ENCODE results near the gene TEAD2. TPM values are rescaled to one million over a fixed set of nuclear protein-coding genes. Genes with fewer than 3 reads are reported as not detected.
"Not testable (repeated sequence)": the region's sequence is repeated elsewhere in the genome, so short reads cannot be mapped to it uniquely, and the experiment has no call there.

The TEAD2 gene
- total and polyA plus RNA-seq, 4 donors: 17.7 to 48.8 (median 42.3) TPM

DNA sequence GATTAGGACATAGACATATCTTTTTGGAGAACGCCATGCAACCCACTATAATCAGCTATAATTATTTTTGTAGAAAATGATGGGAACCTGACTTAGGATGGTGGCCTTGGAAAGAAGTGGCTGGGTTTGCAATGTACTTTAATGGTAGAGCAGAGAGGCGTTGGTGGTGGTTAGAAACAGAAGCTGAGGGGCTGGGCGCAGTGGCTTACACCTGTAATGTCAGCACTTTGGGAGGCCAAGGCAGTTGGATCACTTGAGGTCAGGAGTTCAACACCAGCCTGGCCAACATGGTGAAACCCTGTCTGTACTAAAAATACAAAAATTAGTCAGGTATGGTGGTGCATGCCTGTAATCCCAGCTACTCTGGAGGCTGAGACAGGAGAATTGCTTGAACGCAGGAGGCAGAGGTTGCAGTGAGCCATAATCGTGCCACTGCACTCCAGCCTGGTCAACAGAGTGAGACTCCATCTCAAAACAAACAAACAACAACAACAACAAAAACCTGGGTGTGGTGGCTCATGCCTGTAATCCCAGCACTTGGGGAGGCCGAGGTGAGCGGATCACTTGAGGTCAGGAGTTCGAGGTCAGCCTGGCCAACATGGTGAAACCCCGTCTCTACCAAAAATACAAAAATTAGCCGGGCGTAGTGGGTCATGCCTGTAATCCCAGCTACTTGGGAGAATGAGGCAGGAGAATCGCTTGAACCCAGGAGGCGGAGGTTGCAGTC, 29.4 kb downstream of the TEAD2 start:
- intact Hi-C loops (cut with DNase I); ATAC-seq (ENCODE audit: low FRiP score); H3K4me1 ChIP-seq (ENCODE audit: control insufficient read depth in 1 of 2, insufficient read depth in 2 of 2, low read length in 2 of 2); H3K9me3 ChIP-seq (ENCODE audit: control insufficient read depth, low read length); H3K27me3 ChIP-seq (ENCODE audit: control insufficient read depth in 1 of 2, insufficient read depth in 2 of 2, low read length in 1 of 2); H3K4me3 ChIP-seq (ENCODE audit: low read length in 2 of 2); H3K36me3 ChIP-seq (ENCODE audit: control insufficient read depth in 1 of 2, insufficient read depth in 2 of 2, low read length in 1 of 2); H3K27ac ChIP-seq (ENCODE audit: low read depth in 1 of 2, low read length in 2 of 2): not testable (repeated sequence)
- DNase-seq: peak; percentile 10 to 19
- 91 to 92% methylated on average over 13 of the region's 13 CpGs for WGBS, 2 donors

DNA sequence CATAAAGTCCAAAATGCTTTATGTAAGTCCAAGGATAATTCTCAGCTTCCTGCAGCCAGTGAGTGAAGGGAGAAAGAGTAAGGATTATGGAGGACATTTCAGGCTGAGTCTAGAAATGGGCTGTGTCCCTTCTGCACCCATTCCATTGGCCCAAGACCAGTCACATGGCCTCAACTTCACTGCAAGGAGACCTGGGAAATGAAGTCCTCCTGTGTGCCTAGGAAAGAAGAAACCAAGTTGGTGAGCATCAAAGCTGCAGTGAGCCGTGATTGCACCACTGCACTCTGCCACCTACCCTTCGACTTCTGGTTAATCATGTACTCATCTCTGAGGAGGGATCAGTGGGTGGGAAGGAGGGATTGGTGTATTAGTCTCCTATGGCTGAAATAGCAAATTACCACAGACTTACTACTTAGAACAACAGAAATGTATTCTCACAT, 30.6 kb downstream of the TEAD2 start:
- intact Hi-C loops (cut with DNase I): no loop called here
- H3K27me3 ChIP-seq (ENCODE audit: control insufficient read depth in 1 of 2, insufficient read depth in 2 of 2, low read length in 1 of 2): no peaks in the 10 kb centered on the region
- ATAC-seq (ENCODE audit: low FRiP score) (no peak), DNase-seq (peak; percentile 54 to 58)
- H3K9me3 ChIP-seq (ENCODE audit: control insufficient read depth, low read length): no peaks in the 10 kb centered on the region
- no peaks in the 10 kb centered on the region for H3K36me3 ChIP-seq (ENCODE audit: control insufficient read depth in 1 of 2, insufficient read depth in 2 of 2, low read length in 1 of 2)
- H3K27ac ChIP-seq (ENCODE audit: low read depth in 1 of 2, low read length in 2 of 2): no peak overlapping the region
- 78 to 88% methylated on average over 2 of the region's 2 CpGs for WGBS, 2 donors
- no peaks in the 10 kb centered on the region for H3K4me1 ChIP-seq (ENCODE audit: control insufficient read depth in 1 of 2, insufficient read depth in 2 of 2, low read length in 2 of 2)
- no peak overlapping the region for H3K4me3 ChIP-seq (ENCODE audit: low read length in 2 of 2)

DNA sequence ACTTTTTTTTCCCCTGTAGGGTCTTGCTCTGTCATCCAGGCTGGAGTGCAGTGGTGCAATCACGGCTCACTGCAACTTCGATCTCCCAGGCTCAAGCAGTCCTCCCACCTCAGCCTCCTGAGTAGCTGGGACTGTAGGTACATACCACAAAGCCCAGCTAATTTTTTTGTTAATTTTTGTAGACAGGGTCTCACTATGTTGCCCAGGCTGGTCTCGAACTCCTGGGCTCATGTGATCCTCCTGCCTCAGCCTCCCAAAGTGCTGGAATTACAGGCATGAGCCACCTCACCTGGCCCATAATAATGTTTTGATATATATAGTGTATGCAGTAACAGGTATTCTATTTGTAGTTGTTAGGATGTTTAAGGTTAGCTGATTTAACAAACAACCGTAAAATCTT, 31.0 kb downstream of the TEAD2 start:
- WGBS, 2 donors: 96% methylated on average over 4 of the region's 4 CpGs
- H3K4me3 ChIP-seq (ENCODE audit: low read length in 2 of 2); H3K9me3 ChIP-seq (ENCODE audit: control insufficient read depth, low read length); H3K27ac ChIP-seq (ENCODE audit: low read depth in 1 of 2, low read length in 2 of 2); ATAC-seq (ENCODE audit: low FRiP score); H3K4me1 ChIP-seq (ENCODE audit: control insufficient read depth in 1 of 2, insufficient read depth in 2 of 2, low read length in 2 of 2); H3K27me3 ChIP-seq (ENCODE audit: control insufficient read depth in 1 of 2, insufficient read depth in 2 of 2, low read length in 1 of 2); H3K36me3 ChIP-seq (ENCODE audit: control insufficient read depth in 1 of 2, insufficient read depth in 2 of 2, low read length in 1 of 2); intact Hi-C loops (cut with DNase I): not testable (repeated sequence)
- peak; percentile 4 to 5 for DNase-seq

DNA sequence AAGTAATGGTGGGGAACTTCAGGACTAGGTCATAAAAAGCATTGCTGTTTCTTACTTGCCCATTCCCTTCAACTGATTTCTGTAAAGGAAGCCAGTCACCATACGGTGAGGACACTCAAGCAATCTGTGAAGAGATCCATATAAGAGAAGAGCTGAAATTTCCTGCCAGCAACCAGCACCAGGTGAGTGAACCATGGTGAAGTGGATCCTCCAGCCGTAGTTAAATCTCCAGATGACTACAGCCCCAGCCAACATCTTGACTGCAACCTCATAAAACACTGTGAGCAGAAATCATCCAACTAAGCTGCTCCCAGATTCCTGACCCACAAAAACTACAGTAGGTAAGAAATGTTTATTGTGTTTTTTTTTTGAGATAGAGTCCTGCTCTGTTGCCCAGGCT, 33.5 kb downstream of the TEAD2 start:
- Histone ChIP-seq H3K4me3 (ENCODE audit: low read length in 2 of 2) (no peak overlapping the region), H3K36me3 (ENCODE audit: control insufficient read depth in 1 of 2, insufficient read depth in 2 of 2, low read length in 1 of 2) (no peaks in the 10 kb centered on the region), H3K4me1 (ENCODE audit: control insufficient read depth in 1 of 2, insufficient read depth in 2 of 2, low read length in 2 of 2) (no peaks in the 10 kb centered on the region), H3K27ac (ENCODE audit: low read depth in 1 of 2, low read length in 2 of 2) (no peak overlapping the region), H3K9me3 (ENCODE audit: control insufficient read depth, low read length) (no peaks in the 10 kb centered on the region), H3K27me3 (ENCODE audit: control insufficient read depth in 1 of 2, insufficient read depth in 2 of 2, low read length in 1 of 2) (no peaks in the 10 kb centered on the region)
- DNase-seq (no peak), ATAC-seq (ENCODE audit: low FRiP score) (no peak)
- 94 to 95% methylated on average over 2 of the region's 2 CpGs for WGBS, 2 donors
- intact Hi-C loops (cut with DNase I): no loop called here

GRCh38 chr19:49327878-49328544, 34.2 kb downstream of the TEAD2 start:
- Histone ChIP-seq H3K4me1 (ENCODE audit: control insufficient read depth in 1 of 2, insufficient read depth in 2 of 2, low read length in 2 of 2) (no peaks in the 10 kb centered on the region), H3K9me3 (ENCODE audit: control insufficient read depth, low read length) (no peaks in the 10 kb centered on the region), H3K4me3 (ENCODE audit: low read length in 2 of 2) (no peak overlapping the region), H3K27me3 (ENCODE audit: control insufficient read depth in 1 of 2, insufficient read depth in 2 of 2, low read length in 1 of 2) (no peaks in the 10 kb centered on the region), H3K27ac (ENCODE audit: low read depth in 1 of 2, low read length in 2 of 2) (no peak overlapping the region), H3K36me3 (ENCODE audit: control insufficient read depth in 1 of 2, insufficient read depth in 2 of 2, low read length in 1 of 2) (no peaks in the 10 kb centered on the region)
- WGBS, 2 donors: 70 to 80% methylated on average over 2 of the region's 2 CpGs
- intact Hi-C loops (cut with DNase I): no loop called here
- ATAC-seq (ENCODE audit: low FRiP score): no peak
- no peak for DNase-seq

- Histone ChIP-seq H3K27me3 (ENCODE audit: control insufficient read depth in 1 of 2, insufficient read depth in 2 of 2, low read length in 1 of 2) (no peaks in the 10 kb centered on the region), H3K4me1 (ENCODE audit: control insufficient read depth in 1 of 2, insufficient read depth in 2 of 2, low read length in 2 of 2) (no peaks in the 10 kb centered on the region), H3K4me3 (ENCODE audit: low read length in 2 of 2) (no peak overlapping the region), H3K27ac (ENCODE audit: low read depth in 1 of 2, low read length in 2 of 2) (no peak overlapping the region), H3K9me3 (ENCODE audit: control insufficient read depth, low read length) (no peaks in the 10 kb centered on the region), H3K36me3 (ENCODE audit: control insufficient read depth in 1 of 2, insufficient read depth in 2 of 2, low read length in 1 of 2) (no peaks in the 10 kb centered on the region)
- WGBS, 2 donors: 89 to 92% methylated on average over 3 of the region's 3 CpGs
- DNase-seq (no peak), ATAC-seq (ENCODE audit: low FRiP score) (no peak)
- intact Hi-C loops (cut with DNase I): no loop called here
Observed at GRCh38 chr19:49326165-49326704, 36.0 kb downstream of the TEAD2 start.

DNA sequence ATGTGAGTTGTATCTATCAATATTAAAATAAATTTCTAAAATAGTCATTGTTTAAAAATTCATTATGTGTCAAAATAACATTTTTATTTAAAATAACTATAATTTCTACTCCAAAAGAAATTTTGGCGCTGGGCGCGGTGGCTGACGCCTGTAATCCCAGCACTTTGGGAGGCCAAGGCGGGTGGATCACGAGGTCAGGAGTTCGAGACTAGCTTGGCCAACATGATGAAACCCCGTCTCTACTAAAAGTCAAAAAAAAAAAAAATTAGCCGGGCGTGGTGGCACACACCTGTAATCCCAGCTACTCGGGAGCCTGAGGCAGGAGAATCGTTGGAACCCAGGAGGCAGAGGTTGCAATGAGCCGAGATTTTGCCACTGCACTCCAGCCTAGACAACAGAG, 36.5 kb downstream of the TEAD2 start:
- H3K27me3 ChIP-seq (ENCODE audit: control insufficient read depth in 1 of 2, insufficient read depth in 2 of 2, low read length in 1 of 2); intact Hi-C loops (cut with DNase I); H3K4me1 ChIP-seq (ENCODE audit: control insufficient read depth in 1 of 2, insufficient read depth in 2 of 2, low read length in 2 of 2); H3K36me3 ChIP-seq (ENCODE audit: control insufficient read depth in 1 of 2, insufficient read depth in 2 of 2, low read length in 1 of 2); H3K27ac ChIP-seq (ENCODE audit: low read depth in 1 of 2, low read length in 2 of 2); DNase-seq; ATAC-seq (ENCODE audit: low FRiP score); H3K4me3 ChIP-seq (ENCODE audit: low read length in 2 of 2); H3K9me3 ChIP-seq (ENCODE audit: control insufficient read depth, low read length): not testable (repeated sequence)
- 96% methylated on average over 13 of the region's 13 CpGs for WGBS, 2 donors

DNA sequence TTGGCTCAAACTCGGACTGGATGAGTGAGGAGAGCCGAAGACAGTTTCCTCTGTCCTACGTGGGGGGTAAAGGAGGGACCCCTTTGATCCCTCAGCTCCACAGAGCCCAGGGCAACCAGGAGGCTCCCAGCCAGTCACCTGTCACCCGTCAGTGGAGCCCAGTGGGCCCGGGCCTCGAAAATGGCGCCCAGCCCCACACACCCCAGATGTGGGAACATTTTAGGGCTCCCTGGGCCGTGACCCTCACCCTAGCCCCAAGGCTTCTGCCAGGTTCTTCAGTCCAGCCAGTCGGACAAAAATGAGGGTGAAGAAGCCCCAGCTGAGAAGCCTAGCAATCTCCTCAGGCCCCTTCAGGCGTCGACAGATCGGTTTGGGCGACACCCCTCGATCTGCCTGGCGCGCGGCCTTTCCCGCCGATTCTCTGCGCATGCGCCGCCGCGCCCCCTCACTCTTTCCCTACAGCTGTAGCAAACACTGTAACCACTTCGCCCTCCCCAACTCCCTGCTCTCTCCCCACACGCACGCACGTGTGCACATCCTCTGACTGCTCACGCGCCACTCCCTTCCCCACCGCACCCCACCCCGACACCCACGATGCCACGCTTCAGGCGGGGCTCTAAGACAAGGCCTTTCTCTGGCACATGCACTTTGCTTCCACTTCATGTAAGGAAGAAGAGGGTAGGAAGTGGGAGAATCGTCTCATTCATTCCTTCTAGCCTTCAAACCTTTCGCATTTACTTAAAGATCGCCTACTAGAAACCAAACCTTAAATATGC, 37.2 kb downstream of the TEAD2 start, which contains the start of gene SLC6A16:
Gene SLC6A16, minus strand, starts transcription at position 391 of the 776 bp plus-strand sequence. CDS start 13,844 bp downstream, outside the sequence.
- Histone ChIP-seq H3K27me3 (ENCODE audit: control insufficient read depth in 1 of 2, insufficient read depth in 2 of 2, low read length in 1 of 2) (no peaks in the 10 kb centered on the region), H3K4me3 (ENCODE audit: low read length in 2 of 2) (no peak within 1 kb of the TSS), H3K9me3 (ENCODE audit: control insufficient read depth, low read length) (no peaks in the 10 kb centered on the region), H3K27ac (ENCODE audit: low read depth in 1 of 2, low read length in 2 of 2) (no peak within 1 kb of the TSS), H3K36me3 (ENCODE audit: control insufficient read depth in 1 of 2, insufficient read depth in 2 of 2, low read length in 1 of 2) (no peaks in the 10 kb centered on the region), H3K4me1 (ENCODE audit: control insufficient read depth in 1 of 2, insufficient read depth in 2 of 2, low read length in 2 of 2) (no peaks in the 10 kb centered on the region)
- ATAC-seq (ENCODE audit: low FRiP score): no peak
- no peak for DNase-seq
- intact Hi-C loops (cut with DNase I): no loop called here
- WGBS, 2 donors: 93 to 94% methylated on average over 38 of the region's 38 CpGs

Measured in aorta (tissue), 5 donors.